ENCODE results near the gene PRKAB2.

Gene PRKAB2

GRCh38 chr1:147169840-147170674 is 2.2 kb downstream of the PRKAB2 start:
- H4K20me1 ChIP-seq (ENCODE audit: insufficient read depth, low read length): no peaks in the 10 kb centered on the region
- H3F3A ChIP-seq (ENCODE audit: insufficient read depth, low read length): no peaks in the 10 kb centered on the region
- H3K27me3 ChIP-seq (ENCODE audit: insufficient read depth, low read length): no peaks in the 10 kb centered on the region
- no peak overlapping the region for H3K27ac ChIP-seq (ENCODE audit: low read depth, low read length, poor library complexity, severe bottlenecking)
- no peak overlapping the region for H2AFZ ChIP-seq (ENCODE audit: low read length)
- H3K4me1 ChIP-seq (ENCODE audit: insufficient read depth, low read length, severe bottlenecking): peaks cover 33% of the 10 kb centered on the region
- no peaks in the 10 kb centered on the region for H3K9me2 ChIP-seq (ENCODE audit: low read depth, low read length)
- peaks cover 35% of the 10 kb centered on the region for H3K36me3 ChIP-seq (ENCODE audit: insufficient read depth, low read length)
- no peaks in the 10 kb centered on the region for H3K9me3 ChIP-seq (ENCODE audit: low read length)
- H3K4me2 ChIP-seq (ENCODE audit: low read length): peak overlapping the region; percentile 94
- TF ChIP-seq CTCF (IDR thresholded peaks at IDR 0.05; ENCODE audit: low read length): no peak
- TF ChIP-seq EZH2 (IDR thresholded peaks at IDR 0.05; ENCODE audit: borderline replicate concordance, low read length): no peak
- H3K4me3 ChIP-seq (ENCODE audit: low read depth, low read length, poor library complexity, severe bottlenecking): peak overlapping the region; percentile 94
- peaks cover 20% of the 10 kb centered on the region for H3K79me2 ChIP-seq (ENCODE audit: insufficient read depth, low read length)
- peak overlapping the region; percentile 85; the same call in 1 of the 2 replicates for H3K9ac ChIP-seq (ENCODE audit: low read length)

GRCh38 chr1:147169171-147169570 is 3.1 kb downstream of the PRKAB2 start:
- no peaks in the 10 kb centered on the region for H3K9me3 ChIP-seq (ENCODE audit: low read length)
- H3K4me1 ChIP-seq (ENCODE audit: insufficient read depth, low read length, severe bottlenecking): peaks cover 32% of the 10 kb centered on the region
- no peak overlapping the region for H3K4me2 ChIP-seq (ENCODE audit: low read length)
- no peak overlapping the region for H3K9ac ChIP-seq (ENCODE audit: low read length)
- no peaks in the 10 kb centered on the region for H3K9me2 ChIP-seq (ENCODE audit: low read depth, low read length)
- H3K4me3 ChIP-seq (ENCODE audit: low read depth, low read length, poor library complexity, severe bottlenecking): no peak overlapping the region
- peaks cover 34% of the 10 kb centered on the region for H3K36me3 ChIP-seq (ENCODE audit: insufficient read depth, low read length)
- H2AFZ ChIP-seq (ENCODE audit: low read length): no peak overlapping the region
- H3K79me2 ChIP-seq (ENCODE audit: insufficient read depth, low read length): peaks cover 20% of the 10 kb centered on the region
- no peaks in the 10 kb centered on the region for H4K20me1 ChIP-seq (ENCODE audit: insufficient read depth, low read length)
- no peak for TF ChIP-seq CTCF (IDR thresholded peaks at IDR 0.05; ENCODE audit: low read length)
- TF ChIP-seq EZH2 (IDR thresholded peaks at IDR 0.05; ENCODE audit: borderline replicate concordance, low read length): no peak
- H3F3A ChIP-seq (ENCODE audit: insufficient read depth, low read length): no peaks in the 10 kb centered on the region
- H3K27ac ChIP-seq (ENCODE audit: low read depth, low read length, poor library complexity, severe bottlenecking): no peak overlapping the region
- H3K27me3 ChIP-seq (ENCODE audit: insufficient read depth, low read length): no peaks in the 10 kb centered on the region

- Histone ChIP-seq H3K36me3 (ENCODE audit: insufficient read depth, low read length) (peaks cover 36% of the 10 kb centered on the region), H4K20me1 (ENCODE audit: insufficient read depth, low read length) (no peaks in the 10 kb centered on the region), H3K79me2 (ENCODE audit: insufficient read depth, low read length) (peaks cover 20% of the 10 kb centered on the region), H3K9ac (ENCODE audit: low read length) (no peak overlapping the region), H3K4me2 (ENCODE audit: low read length) (no peak overlapping the region), H2AFZ (ENCODE audit: low read length) (no peak overlapping the region), H3K27ac (ENCODE audit: low read depth, low read length, poor library complexity, severe bottlenecking) (no peak overlapping the region), H3F3A (ENCODE audit: insufficient read depth, low read length) (no peaks in the 10 kb centered on the region), H3K4me1 (ENCODE audit: insufficient read depth, low read length, severe bottlenecking) (peaks cover 27% of the 10 kb centered on the region), H3K27me3 (ENCODE audit: insufficient read depth, low read length) (no peaks in the 10 kb centered on the region), H3K9me2 (ENCODE audit: low read depth, low read length) (no peaks in the 10 kb centered on the region), H3K9me3 (ENCODE audit: low read length) (no peaks in the 10 kb centered on the region), H3K4me3 (ENCODE audit: low read depth, low read length, poor library complexity, severe bottlenecking) (no peak overlapping the region)
- TF ChIP-seq CTCF (IDR thresholded peaks at IDR 0.05; ENCODE audit: low read length) (no peak), EZH2 (IDR thresholded peaks at IDR 0.05; ENCODE audit: borderline replicate concordance, low read length) (no peak)
Measured at GRCh38 chr1:147168626-147169058, 3.6 kb downstream of the PRKAB2 start.

Data from OCI-LY1 (cell line).